ENCODE data around the gene IRAK2. TPM values are rescaled to one million over a fixed set of nuclear protein-coding genes. Genes with fewer than 3 reads are reported as not detected.
A peak's percentile ranks its signal among the peaks of the same experiment; 100 is the strongest.

Gene IRAK2
- total RNA-seq, 2 donors from 2014 or later, result 0.99 to 3.9 TPM

DNA sequence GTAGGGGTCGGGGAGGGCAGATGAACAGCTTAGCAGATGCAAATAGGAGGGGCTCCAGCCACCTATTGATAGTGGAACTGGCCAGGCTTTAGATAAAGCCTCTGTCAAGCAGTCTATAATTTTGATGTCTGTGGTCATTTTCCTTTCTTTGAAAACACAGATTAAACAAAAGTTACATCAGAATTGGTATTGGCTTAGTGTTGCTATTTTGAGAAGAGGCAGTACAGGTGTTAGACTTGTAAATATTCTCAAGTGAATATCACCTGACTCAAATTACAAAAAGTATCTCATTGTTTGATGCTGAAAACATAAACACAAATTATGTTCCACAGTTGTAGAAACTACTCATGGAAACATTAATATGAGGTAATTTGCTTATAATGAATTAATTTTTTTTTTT lies 109.9 kb downstream of the IRAK2 start:
- no peak for DNase-seq
- no peaks in the 10 kb centered on the region for H3K27me3 ChIP-seq
- intact Hi-C loops (cut with DNase I), result no loop called here
- H3K27ac ChIP-seq, result peak overlapping the region; percentile 19 to 73 (median 64)
- H3K4me1 ChIP-seq, result peaks cover 31% of the 10 kb centered on the region
- TF ChIP-seq, protein P1, sequence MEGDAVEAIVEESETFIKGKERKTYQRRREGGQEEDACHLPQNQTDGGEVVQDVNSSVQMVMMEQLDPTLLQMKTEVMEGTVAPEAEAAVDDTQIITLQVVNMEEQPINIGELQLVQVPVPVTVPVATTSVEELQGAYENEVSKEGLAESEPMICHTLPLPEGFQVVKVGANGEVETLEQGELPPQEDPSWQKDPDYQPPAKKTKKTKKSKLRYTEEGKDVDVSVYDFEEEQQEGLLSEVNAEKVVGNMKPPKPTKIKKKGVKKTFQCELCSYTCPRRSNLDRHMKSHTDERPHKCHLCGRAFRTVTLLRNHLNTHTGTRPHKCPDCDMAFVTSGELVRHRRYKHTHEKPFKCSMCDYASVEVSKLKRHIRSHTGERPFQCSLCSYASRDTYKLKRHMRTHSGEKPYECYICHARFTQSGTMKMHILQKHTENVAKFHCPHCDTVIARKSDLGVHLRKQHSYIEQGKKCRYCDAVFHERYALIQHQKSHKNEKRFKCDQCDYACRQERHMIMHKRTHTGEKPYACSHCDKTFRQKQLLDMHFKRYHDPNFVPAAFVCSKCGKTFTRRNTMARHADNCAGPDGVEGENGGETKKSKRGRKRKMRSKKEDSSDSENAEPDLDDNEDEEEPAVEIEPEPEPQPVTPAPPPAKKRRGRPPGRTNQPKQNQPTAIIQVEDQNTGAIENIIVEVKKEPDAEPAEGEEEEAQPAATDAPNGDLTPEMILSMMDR (IDR thresholded peaks at IDR 0.05), result no peak
- no peak for TF ChIP-seq POLR2A (IDR thresholded peaks at IDR 0.05)
- no peaks in the 10 kb centered on the region for H3K9me3 ChIP-seq
- H3K36me3 ChIP-seq (replicated peaks in 1 of 2; ENCODE audit: insufficient read depth in 1 of 2, low read depth in 2 of 2), result peaks cover 0 to 17% of the 10 kb centered on the region in 2 donors
- peak; percentile 83 for ATAC-seq
- no peak overlapping the region for H3K4me3 ChIP-seq
- 26 to 35% methylated on average over 1 of the region's 1 CpG for WGBS, 2 donors

DNA sequence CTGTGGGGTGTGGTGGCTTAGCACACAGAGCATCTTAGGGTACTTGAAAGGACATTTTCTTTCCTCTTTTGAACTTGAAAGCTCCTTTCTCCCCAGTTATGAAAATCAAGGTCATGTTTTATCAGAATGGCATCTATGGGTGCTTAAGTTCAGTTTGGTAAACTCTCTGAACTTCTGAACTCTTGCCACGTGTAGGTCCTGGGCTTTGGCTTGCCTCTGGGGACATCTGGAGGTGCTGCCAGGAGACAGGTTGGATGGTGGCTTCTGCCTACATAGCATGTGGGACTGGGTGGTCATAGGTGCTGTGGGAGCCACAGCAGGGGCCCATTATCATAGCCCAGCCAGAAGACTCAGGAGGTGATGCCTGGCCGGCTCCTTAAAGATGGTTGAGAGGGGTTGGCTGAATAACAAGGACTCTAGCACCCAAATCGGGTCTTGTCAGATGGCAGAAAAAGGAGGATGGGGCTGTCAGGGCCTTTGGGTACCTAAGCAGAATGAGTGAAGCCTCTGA lies 112.5 kb downstream of the IRAK2 start:
- ATAC-seq, result no peak
- H3K9me3 ChIP-seq, result no peaks in the 10 kb centered on the region
- H3K36me3 ChIP-seq (replicated peaks in 1 of 2; ENCODE audit: insufficient read depth in 1 of 2, low read depth in 2 of 2), result peaks cover 6 to 17% of the 10 kb centered on the region in 2 donors
- no peak overlapping the region for H3K27ac ChIP-seq
- H3K4me1 ChIP-seq, result peaks cover 31% of the 10 kb centered on the region
- intact Hi-C loops (cut with DNase I), result no loop called here
- WGBS, 2 donors, result 70 to 71% methylated on average over 3 of the region's 3 CpGs
- no peak overlapping the region for H3K4me3 ChIP-seq
- DNase-seq, result no peak
- TF ChIP-seq, protein P1 (IDR thresholded peaks at IDR 0.05), result no peak
- TF ChIP-seq POLR2A (IDR thresholded peaks at IDR 0.05), result no peak
- H3K27me3 ChIP-seq, result no peaks in the 10 kb centered on the region

DNA sequence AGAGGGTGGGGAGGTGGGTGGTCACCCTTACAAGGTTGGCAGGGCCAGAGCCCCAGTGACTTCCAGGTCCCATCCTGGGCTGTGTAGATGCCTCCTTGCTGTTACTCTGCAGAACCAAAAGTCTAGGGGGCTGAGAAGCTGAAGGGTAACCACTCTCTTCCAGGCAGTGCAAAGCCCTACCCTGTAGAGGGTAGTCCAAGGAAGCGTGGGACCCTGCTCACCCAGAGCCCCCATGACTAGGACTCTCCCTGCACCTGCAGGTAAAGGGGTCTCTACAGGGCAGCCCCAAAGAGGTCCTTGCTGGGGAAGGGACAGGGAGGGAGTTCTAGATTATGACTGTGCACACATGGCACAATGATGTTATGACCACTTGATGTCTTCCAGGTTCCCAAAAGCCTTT lies 113.8 kb downstream of the IRAK2 start:
- Histone ChIP-seq H3K36me3 (replicated peaks in 1 of 2; ENCODE audit: insufficient read depth in 1 of 2, low read depth in 2 of 2) (peaks cover 6 to 19% of the 10 kb centered on the region in 2 donors), H3K9me3 (no peaks in the 10 kb centered on the region), H3K4me1 (peaks cover 23% of the 10 kb centered on the region), H3K27me3 (no peaks in the 10 kb centered on the region), H3K27ac (no peak overlapping the region), H3K4me3 (no peak overlapping the region)
- ATAC-seq, result no peak
- WGBS, 2 donors, result 100% methylated on average over 1 of the region's 1 CpG; no CpG with 5 or more reads in 1 of the 2 donors
- intact Hi-C loops (cut with DNase I), result no loop called here
- no peak for DNase-seq
- TF ChIP-seq, protein P1 (IDR thresholded peaks at IDR 0.05), result no peak
- no peak for TF ChIP-seq POLR2A (IDR thresholded peaks at IDR 0.05)

DNA sequence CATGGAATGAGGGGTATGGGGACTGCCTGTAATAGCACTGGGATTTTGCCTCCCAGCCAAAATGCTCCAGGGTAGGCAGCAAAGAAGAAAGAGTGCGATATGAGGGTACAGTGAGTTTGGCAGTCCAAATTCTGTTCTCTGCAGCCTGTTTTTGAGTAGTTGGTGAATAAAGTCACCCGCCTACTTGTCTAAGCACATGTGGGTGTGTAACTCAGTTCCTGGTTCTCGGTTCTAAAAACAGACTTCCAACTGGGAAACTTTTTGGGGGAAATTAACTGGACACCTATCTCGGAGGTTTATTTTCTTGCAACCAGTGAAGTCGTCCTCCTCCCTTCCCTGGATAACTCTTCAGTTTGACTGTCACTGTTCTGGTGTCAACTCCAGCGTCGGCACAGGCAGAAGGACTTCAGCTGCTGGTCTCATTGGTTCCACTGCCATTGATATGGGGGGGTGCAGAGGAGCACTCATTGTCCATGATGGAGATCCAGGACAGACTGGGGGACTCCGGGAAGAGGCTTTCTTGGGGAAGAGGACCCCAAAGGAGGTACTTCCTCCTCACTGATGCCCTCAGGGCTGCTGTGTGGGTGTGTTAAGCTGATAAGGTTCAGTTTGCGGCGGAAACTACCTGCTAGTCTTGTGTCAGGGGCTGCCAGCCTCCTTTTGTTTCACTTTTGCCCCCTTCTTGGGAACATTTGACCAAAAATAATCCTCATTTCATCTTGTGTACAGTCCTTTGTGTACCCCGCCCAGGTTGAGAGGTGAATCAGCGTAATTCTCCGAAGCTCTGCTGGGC lies 114.9 kb downstream of the IRAK2 start:
- DNase-seq, result no peak

More for the DNA sequence above, 114.9 kb downstream of the IRAK2 start:
- Histone ChIP-seq H3K36me3 (replicated peaks in 1 of 2; ENCODE audit: insufficient read depth in 1 of 2, low read depth in 2 of 2) (peaks cover 6 to 19% of the 10 kb centered on the region in 2 donors), H3K27ac (no peak overlapping the region), H3K27me3 (no peaks in the 10 kb centered on the region), H3K4me1 (peaks cover 17% of the 10 kb centered on the region), H3K4me3 (no peak overlapping the region), H3K9me3 (no peaks in the 10 kb centered on the region)
- intact Hi-C loops (cut with DNase I), result no loop called here
- TF ChIP-seq, protein P1 (IDR thresholded peaks at IDR 0.05), result no peak
- TF ChIP-seq POLR2A (IDR thresholded peaks at IDR 0.05), result no peak
- ATAC-seq, result no peak
- 90% methylated on average over 11 to 13 of the region's 13 CpGs for WGBS, 2 donors

All from body of pancreas (tissue), 4 donors.